DMS53 treated with DMSO at 0.1 percent for 48 hours (cell line): ENCODE data around the gene TMEM108.

ENCODE experiments used
- DNase-seq: peaks from one replicate; lab custom pipeline; 2025; ENCODE audit not compliant: unreplicated experiment; lab: John Stamatoyannopoulos, UW

Gene TMEM108

DNA sequence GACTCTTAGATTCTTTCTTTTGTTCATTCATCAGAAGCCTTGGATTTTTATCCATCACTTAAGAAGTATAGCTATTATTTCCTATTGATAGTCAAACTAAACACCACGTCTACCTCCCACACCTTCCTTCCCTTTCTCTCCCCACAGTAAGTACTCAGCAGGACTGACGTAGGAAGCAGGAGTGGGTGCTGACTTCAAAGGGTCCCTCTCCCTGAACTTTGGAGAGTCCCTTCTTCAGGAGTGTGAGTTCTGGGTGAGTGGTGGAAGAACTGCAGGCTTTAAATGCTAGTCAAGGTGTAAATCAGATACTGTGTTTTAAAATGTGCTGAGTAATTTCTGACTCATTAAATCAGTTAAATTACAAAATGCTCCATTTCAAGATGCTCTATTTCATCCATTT lies 235.2 kb downstream of the TMEM108 start:
- DNase-seq, result no peak

GRCh38 chr3:133274477-133274876 lies 236.3 kb downstream of the TMEM108 start:
- DNase-seq, result no peak

GRCh38 chr3:133276594-133276993 lies 238.4 kb downstream of the TMEM108 start:
- no peak for DNase-seq

DNA sequence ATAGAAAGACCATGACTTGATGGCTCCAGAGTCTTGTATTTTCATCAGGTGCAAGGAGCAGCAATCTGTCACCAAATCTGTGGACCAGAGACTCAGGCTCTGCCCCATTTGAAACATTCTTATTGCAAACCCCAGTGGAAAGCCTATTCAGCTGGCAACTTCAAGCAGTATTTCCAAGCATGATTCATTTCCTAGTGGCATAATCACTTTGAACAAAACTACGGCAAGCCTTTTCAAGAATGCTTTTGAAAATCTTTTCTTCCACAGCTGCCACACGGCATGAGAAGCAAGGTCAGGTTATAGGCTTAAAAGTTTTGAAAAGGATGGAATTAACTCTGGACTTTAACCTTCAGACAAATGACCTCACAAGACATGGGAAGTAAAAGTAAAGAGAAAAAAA lies 239.6 kb downstream of the TMEM108 start:
- no peak for DNase-seq

DNA sequence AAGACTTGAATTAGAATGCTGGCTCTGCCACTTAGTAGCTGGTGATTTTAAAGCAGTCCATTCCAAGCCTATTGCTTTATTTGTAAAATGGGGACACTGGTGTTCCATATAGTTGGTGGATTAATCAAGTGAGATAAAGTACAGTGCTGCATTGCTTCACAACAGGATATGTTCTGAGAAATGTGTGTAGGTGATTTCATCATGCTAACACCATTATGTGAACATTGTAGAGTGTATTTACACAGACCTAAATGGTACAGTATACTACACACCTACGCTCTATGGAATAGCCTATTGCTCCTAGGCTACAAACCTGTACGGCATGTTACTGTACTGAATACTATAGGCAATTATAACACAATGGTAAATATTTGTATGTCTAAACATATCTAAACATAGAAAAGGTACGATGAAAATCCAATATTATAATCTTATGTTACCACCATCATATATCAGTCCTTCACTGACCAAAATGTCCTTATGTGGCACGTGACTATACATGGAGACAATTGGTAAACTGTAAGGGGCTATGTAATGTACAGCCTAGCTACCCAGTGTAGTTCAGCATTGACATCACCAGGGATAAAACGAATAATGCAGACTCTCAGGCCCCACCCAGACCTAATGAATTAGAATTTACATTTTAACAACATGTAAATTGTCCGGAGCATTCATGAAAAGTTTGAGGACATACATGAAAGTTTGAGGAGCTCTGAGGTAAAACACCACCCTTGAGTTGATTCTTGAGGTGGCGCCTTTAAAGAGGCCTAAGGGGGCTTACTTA lies 240.3 kb downstream of the TMEM108 start:
- DNase-seq, result no peak

DNA sequence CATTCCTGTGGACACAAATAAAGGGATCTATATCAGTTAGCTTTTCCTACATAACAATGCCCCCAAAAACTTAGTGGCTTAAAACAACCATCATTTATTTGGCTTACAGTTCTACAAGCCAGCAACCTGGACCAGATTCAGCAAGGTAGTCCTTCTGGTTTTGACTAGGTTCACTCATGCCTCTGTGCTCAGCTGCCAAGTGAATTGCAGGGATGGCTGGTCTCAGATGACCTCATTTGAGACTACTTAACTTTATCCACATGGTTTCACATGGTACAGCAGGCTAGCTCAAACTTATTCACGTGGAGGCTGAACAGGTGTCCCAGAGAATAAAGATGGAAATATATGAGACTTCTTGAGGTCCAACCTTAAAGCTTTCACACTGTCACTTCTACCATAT lies 242.4 kb downstream of the TMEM108 start:
- DNase-seq, result no peak

- DNase-seq, result no peak
Measured at GRCh38 chr3:133282236-133282635, 244.0 kb downstream of the TMEM108 start.

DNA sequence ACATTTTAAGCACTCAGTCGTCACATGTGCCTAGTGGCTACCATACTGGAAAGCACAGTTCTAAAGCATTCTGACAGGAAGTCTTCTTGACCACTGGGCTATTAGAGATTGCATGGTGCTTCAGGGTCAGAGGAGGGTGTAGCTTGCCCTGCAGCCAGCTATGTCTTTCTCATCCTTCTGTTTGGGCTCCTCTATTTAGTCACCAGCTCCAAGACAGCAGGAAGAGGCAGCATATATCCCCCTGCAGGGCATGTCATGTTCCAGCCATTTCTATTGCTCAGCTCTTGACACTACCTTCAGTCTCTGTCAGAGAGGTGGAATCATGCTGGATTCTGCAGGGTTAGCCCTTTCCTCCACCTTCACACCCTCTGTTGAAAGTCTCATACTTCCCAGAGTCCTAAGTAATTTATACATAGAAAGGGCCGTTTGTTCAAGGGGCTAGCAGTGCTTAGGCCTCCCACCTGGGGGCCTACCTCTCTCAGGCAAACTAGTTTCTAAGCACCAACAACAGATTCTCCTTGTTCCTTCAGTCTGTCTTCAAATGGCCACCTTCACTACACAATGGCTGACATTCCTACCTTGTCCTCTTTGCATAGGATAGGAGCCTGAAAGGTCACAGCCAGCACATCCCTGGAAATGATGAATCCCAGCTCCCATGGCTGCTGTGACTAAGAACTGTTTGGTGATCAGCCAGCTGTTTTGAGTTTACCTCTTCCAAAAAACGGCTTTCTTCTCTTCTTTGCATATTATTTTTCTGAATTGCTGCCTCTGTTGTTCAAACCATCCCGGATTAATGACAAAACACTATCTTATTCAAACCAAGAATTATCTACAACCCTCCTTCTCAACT lies 246.0 kb downstream of the TMEM108 start:
- DNase-seq, result no peak

DNA sequence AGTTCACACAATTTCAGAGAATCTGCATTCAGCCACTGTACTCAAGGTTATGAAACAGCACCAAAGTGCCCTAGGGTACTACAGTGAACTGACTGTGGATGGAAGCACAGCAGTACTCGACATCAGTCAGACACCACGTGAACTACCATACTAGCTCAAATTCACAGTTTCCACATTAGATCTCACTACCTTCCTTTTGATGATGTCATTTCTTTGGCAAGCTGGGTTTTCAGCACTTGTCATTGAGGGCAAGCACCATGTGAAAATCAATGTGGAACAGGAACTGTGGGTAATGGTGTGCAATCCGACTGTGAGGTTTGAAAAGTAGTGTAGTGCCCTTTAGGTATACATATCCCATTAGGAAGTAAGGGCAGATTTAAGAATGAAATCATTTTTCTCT lies 251.1 kb downstream of the TMEM108 start:
- DNase-seq, result no peak

DNA sequence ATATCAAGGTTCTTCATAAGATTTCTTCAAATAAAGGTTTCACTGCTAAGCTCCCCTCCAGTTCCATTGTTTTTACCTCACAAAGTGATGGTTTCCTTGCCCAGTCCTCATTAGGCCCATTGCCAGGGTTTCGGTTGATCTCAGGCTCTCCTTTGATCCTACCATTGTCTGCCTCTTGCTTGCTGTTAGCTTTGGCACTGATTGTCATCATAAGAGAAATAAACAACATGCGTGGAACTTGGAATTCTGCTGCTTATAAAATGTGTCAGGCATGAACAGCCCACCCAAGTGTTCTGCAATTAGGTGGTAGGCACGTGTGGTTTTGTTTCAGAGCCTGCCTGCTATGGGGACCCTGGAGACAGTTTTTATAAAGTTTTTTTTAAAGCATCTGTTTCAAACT lies 254.1 kb downstream of the TMEM108 start:
- DNase-seq, result no peak

GRCh38 chr3:133293397-133294110 lies 255.4 kb downstream of the TMEM108 start:
- no peak for DNase-seq

GRCh38 chr3:133294253-133294652 lies 256.1 kb downstream of the TMEM108 start:
- peak; percentile 4 for DNase-seq

GRCh38 chr3:133295199-133295901 lies 257.2 kb downstream of the TMEM108 start:
- DNase-seq, result peak; percentile 53

- no peak for DNase-seq
Measured at GRCh38 chr3:133295944-133296917, 258.0 kb downstream of the TMEM108 start.

DNA sequence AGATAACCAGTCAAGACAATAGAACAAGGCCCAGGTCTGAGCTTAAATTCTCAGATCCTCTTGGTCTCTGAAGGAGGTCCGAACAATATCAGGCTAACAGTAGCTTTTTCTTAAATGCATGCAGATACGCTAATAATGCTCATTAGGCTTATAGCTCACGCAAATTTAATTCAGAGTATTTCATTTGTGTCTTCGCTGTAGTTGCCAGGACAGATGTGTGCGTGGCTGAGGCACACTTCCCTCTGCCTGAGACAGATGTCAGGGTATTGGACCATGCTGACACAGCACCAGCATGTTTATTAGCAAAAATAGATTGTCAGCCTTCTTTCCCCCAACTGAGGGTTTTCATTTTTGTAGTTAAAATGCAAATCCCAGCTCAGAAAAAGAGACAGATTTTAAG lies 258.8 kb downstream of the TMEM108 start:
- DNase-seq, result no peak

DNA sequence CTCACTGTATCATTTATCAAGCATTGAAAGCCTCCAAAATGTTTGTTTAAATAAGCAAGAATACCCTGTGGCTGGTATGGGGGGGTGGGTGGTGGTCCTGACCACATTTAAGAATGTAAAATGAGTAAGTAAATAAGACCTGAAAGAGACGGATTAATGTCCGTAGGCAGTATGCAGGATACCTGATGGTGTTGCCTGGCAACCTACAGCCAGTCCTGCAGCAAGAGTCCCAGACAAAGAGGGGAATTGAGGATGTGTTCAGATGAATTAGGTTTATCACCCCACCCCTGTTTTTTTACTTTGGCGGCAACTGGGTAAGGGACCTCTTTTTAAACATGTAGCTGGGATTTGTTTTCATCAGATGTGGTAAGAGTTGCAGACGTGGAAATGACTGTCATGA lies 261.9 kb downstream of the TMEM108 start:
- no peak for DNase-seq

GRCh38 chr3:133301194-133301593 lies 263.0 kb downstream of the TMEM108 start:
- DNase-seq, result no peak

GRCh38 chr3:133301731-133302130 lies 263.5 kb downstream of the TMEM108 start:
- no peak for DNase-seq

DNA sequence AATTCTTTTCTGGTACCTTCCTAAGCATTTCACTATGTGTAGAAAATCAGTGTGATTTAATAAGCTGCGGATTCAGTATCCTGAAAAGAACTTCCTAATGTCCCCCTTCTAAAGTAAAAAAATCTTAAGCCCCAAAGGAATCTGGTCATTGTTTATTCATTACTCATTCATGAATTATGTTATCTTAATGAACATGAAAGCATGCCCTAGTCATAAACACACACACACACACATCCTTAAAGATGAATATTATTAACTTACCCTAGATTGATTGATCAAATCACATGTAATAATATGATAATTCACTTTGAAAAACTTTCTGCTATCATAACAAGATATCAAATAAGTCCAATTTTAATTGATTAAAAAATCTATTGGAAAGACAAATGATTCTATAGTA lies 265.2 kb downstream of the TMEM108 start:
- DNase-seq, result no peak

GRCh38 chr3:133317866-133318265 lies 279.7 kb downstream of the TMEM108 start:
- no peak for DNase-seq
